Thoracic aorta (tissue), 2 donors: ENCODE results near the gene ENTPD2. TPM values are rescaled to one million over a fixed set of nuclear protein-coding genes. Genes with fewer than 3 reads are reported as not detected.

Experiments used
- ATAC-seq: fragments of 150-250 bp; one replicate; pipeline ENCODE4 v1.8.0; 2017; ENCODE audit warnings: low read depth; ENCODE audit not compliant: insufficient number of reproducible peaks, low FRiP score
- DNase-seq: peaks from one replicate; pipeline ENCODE4 v3.0.0-alpha.2; 2020; ENCODE audit warnings: low spot score
- H3K27ac ChIP-seq, 2 donors: fragments of 200-600 bp; sonication (generic); 1 replicate in 1 of 2; 2 replicates in 1 of 2; pipeline ENCODE4 v1.5.1; 2016; ENCODE audit warnings: mild to moderate bottlenecking in 2 of 2, moderate library complexity in 2 of 2
- H3K27me3 ChIP-seq: fragments of 200-600 bp; sonication (generic); replicated peaks from 2 replicates; pipeline ENCODE4 v1.6.0; 2016; ENCODE audit warnings: mild to moderate bottlenecking; ENCODE audit not compliant: insufficient read depth
- H3K36me3 ChIP-seq: fragments of 200-600 bp; sonication (generic); one replicate; pipeline ENCODE4 v1.5.1; 2016
- H3K4me1 ChIP-seq, 2 donors: fragments of 200-600 bp; sonication (generic); 1 replicate in 1 of 2; 2 replicates in 1 of 2; pipeline versions ENCODE4 v1.5.1 to v1.6.0; 2016; ENCODE audit warnings: low read depth in 2 of 2, mild to moderate bottlenecking in 1 of 2; ENCODE audit not compliant: control insufficient read depth in 1 of 2
- H3K4me3 ChIP-seq: fragments of 200-600 bp; sonication (generic); 2 replicates; pipeline ENCODE4 v1.5.1; 2016; ENCODE audit warnings: mild to moderate bottlenecking
- H3K9me3 ChIP-seq: fragments of 200-600 bp; sonication (generic); 2 replicates; pipeline ENCODE4 v1.5.1; 2016
- CTCF ChIP-seq: fragments of 200-600 bp; sonication (generic); IDR thresholded peaks from one replicate; pipeline ENCODE4 v1.5.1; 2019; ENCODE audit warnings: antibody characterized with exemption
- total RNA-seq, 2 donors: library from RNA; depleted of rRNA; stranded (reverse); fragments of >200 nt; gene quantifications; one replicate each; pipeline versions ENCODE4 v1.1.0 to v1.2.3, GENCODE V29; 2016

Gene ENTPD2
- total RNA-seq, 2 donors from 2014 or later: 0.92 to 0.95 TPM

GRCh38 chr9:137062384-137062783, 8.5 kb upstream of the ENTPD2 start:
- DNase-seq (no peak), ATAC-seq (no peak)
- no peak for TF ChIP-seq CTCF
- Histone ChIP-seq H3K27me3 (no peaks in the 10 kb centered on the region), H3K4me1 (peaks cover 0 to 8% of the 10 kb centered on the region in 2 donors), H3K4me3 (no peak overlapping the region), H3K9me3 (no peaks in the 10 kb centered on the region), H3K27ac (no peak overlapping the region), H3K36me3 (no peaks in the 10 kb centered on the region)

GRCh38 chr9:137058521-137059234, 4.8 kb upstream of the ENTPD2 start:
- ATAC-seq: no peak
- TF ChIP-seq CTCF: no peak
- no peak overlapping the region for H3K27ac ChIP-seq
- peaks cover under 1% of the 10 kb centered on the region for H3K27me3 ChIP-seq
- H3K36me3 ChIP-seq: no peaks in the 10 kb centered on the region
- no peak overlapping the region for H3K4me3 ChIP-seq
- no peak for DNase-seq
- peaks cover 1 to 18% of the 10 kb centered on the region in 2 donors for H3K4me1 ChIP-seq
- H3K9me3 ChIP-seq: no peaks in the 10 kb centered on the region

GRCh38 chr9:137057545-137057944, 3.7 kb upstream of the ENTPD2 start:
- no peak for DNase-seq
- peaks cover 7 to 23% of the 10 kb centered on the region in 2 donors for H3K4me1 ChIP-seq
- TF ChIP-seq CTCF: no peak
- H3K27me3 ChIP-seq: peaks cover 8% of the 10 kb centered on the region
- H3K27ac ChIP-seq: no peak overlapping the region
- no peaks in the 10 kb centered on the region for H3K36me3 ChIP-seq
- no peak overlapping the region for H3K4me3 ChIP-seq
- no peak for ATAC-seq
- H3K9me3 ChIP-seq: no peaks in the 10 kb centered on the region

- no peak for TF ChIP-seq CTCF
- Histone ChIP-seq H3K4me3 (no peak overlapping the region), H3K36me3 (no peaks in the 10 kb centered on the region), H3K9me3 (no peaks in the 10 kb centered on the region), H3K27me3 (peaks cover 8% of the 10 kb centered on the region), H3K4me1 (peaks cover 7 to 23% of the 10 kb centered on the region in 2 donors), H3K27ac (no peak overlapping the region)
- DNase-seq (no peak), ATAC-seq (no peak)
These were observed 3.0 kb upstream of the ENTPD2 start for GRCh38 chr9:137056739-137057415.
